Astrocyte (in vitro differentiated cells and primary cell): ENCODE data around the gene MAP6D1. TPM values are rescaled to one million over a fixed set of nuclear protein-coding genes. Genes with fewer than 3 reads are reported as not detected.

ENCODE experiments used
- DNase-seq: peaks from one replicate; pipeline ENCODE4 v3.0.0-alpha.2; 2010; ENCODE audit warnings: low read depth
- FAIRE-seq: peaks from 2 replicates; lab custom pipeline; 2011; peaks lifted over from hg19 to GRCh38; lab: Jason Lieb, UNC
- H2AFZ ChIP-seq: 2 replicates; pipeline ENCODE4 v1.6.0; 2012; ENCODE audit warnings: low read depth, low read length, inconsistent platforms
- H3K27ac ChIP-seq: 2 replicates; pipeline ENCODE4 v1.5.1; 2011; ENCODE audit warnings: low read depth, low read length, inconsistent platforms
- H3K27me3 ChIP-seq: 2 replicates; pipeline ENCODE4 v1.6.0; 2011; ENCODE audit warnings: low read length, inconsistent platforms; ENCODE audit not compliant: insufficient read depth
- H3K36me3 ChIP-seq: 2 replicates; pipeline ENCODE4 v1.5.1; 2011; ENCODE audit warnings: low read length, inconsistent platforms; ENCODE audit not compliant: insufficient read depth
- H3K4me1 ChIP-seq: 2 replicates; pipeline ENCODE4 v1.5.1; 2011; ENCODE audit warnings: low read length, inconsistent platforms; ENCODE audit not compliant: insufficient read depth
- H3K4me2 ChIP-seq: 2 replicates; pipeline ENCODE4 v1.6.0; 2012; ENCODE audit warnings: low read length, inconsistent platforms
- H3K4me3 ChIP-seq: 2 replicates; pipeline ENCODE4 v1.5.1; 2011; ENCODE audit warnings: low read depth, mild to moderate bottlenecking, low read length, inconsistent platforms; ENCODE audit not compliant: insufficient read depth
- H3K79me2 ChIP-seq: 2 replicates; pipeline ENCODE4 v1.6.0; 2012; ENCODE audit warnings: mild to moderate bottlenecking, low read length, inconsistent platforms; ENCODE audit not compliant: insufficient read depth
- H3K9ac ChIP-seq: 2 replicates; pipeline ENCODE4 v1.6.0; 2012; ENCODE audit warnings: mild to moderate bottlenecking, low read length, inconsistent platforms
- H3K9me3 ChIP-seq: 2 replicates; pipeline ENCODE4 v1.5.1; 2012; ENCODE audit warnings: low read depth, mild to moderate bottlenecking, low read length, inconsistent platforms; ENCODE audit not compliant: insufficient read depth
- H4K20me1 ChIP-seq: 2 replicates; pipeline ENCODE4 v1.6.0; 2012; ENCODE audit warnings: low read length, inconsistent platforms; ENCODE audit not compliant: insufficient read depth
- H3K27ac Mint-ChIP-seq: one replicate; pipeline ENCODE4 v1.8.0; 2021; ENCODE audit warnings: mild to moderate bottlenecking, mixed read lengths; ENCODE audit not compliant: unreplicated experiment
- H3K27me3 Mint-ChIP-seq: one replicate; pipeline ENCODE4 v1.8.0; 2021; ENCODE audit warnings: low read depth, mixed read lengths; ENCODE audit not compliant: unreplicated experiment
- H3K36me3 Mint-ChIP-seq: one replicate; pipeline ENCODE4 v1.8.0; 2021; ENCODE audit warnings: low read depth, mixed read lengths; ENCODE audit not compliant: unreplicated experiment
- H3K4me1 Mint-ChIP-seq: one replicate; pipeline ENCODE4 v1.8.0; 2021; ENCODE audit warnings: low read depth, mixed read lengths; ENCODE audit not compliant: unreplicated experiment
- H3K4me3 Mint-ChIP-seq: one replicate; pipeline ENCODE4 v1.8.0; 2021; ENCODE audit warnings: mild to moderate bottlenecking, moderate library complexity, mixed read lengths; ENCODE audit not compliant: unreplicated experiment
- H3K9me3 Mint-ChIP-seq: one replicate; pipeline ENCODE4 v1.8.0; 2021; ENCODE audit warnings: mild to moderate bottlenecking, mixed read lengths; ENCODE audit not compliant: unreplicated experiment
- EZH2 ChIP-seq: IDR thresholded peaks from 2 replicates; pipeline ENCODE4 v1.6.1; 2012; ENCODE audit warnings: mild to moderate bottlenecking, low read length, inconsistent platforms; ENCODE audit not compliant: insufficient read depth
- total RNA-seq: library from RNA; stranded (reverse); gene quantifications from 2 replicates; pipeline ENCODE4 v1.2.1, GENCODE V29; 2021
- TF ChIP-seq, protein P1 (sequence below): IDR thresholded peaks from 2 replicates; pipeline ENCODE4 v1.5.1; 2011; ENCODE audit warnings: low read depth, mild to moderate bottlenecking, inconsistent platforms, low read length, moderate library complexity; ENCODE audit not compliant: insufficient read depth

Gene MAP6D1
- total RNA-seq, 1 donor from 2014 or later, result 4.6 TPM

DNA sequence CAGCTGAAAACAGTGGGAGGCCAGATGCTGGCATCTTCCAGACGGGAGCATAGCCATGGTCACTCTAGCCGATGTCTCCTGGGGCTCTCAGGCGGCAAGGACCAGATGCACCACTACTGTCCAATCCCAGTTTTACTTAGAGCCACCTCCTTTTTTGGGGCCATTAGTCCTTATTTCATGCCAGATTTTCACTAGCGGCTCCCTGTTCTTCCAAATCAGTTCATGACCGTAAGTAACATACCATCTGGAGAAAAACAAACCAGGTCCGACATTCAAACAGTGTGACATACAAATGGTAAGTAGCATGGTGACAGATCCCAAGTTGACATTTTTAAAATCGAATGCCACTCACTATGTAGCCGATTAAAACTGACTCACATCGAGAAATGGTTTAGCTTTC lies 4.1 kb upstream of the MAP6D1 start:
- no peak for TF ChIP-seq EZH2
- TF ChIP-seq, protein P1, sequence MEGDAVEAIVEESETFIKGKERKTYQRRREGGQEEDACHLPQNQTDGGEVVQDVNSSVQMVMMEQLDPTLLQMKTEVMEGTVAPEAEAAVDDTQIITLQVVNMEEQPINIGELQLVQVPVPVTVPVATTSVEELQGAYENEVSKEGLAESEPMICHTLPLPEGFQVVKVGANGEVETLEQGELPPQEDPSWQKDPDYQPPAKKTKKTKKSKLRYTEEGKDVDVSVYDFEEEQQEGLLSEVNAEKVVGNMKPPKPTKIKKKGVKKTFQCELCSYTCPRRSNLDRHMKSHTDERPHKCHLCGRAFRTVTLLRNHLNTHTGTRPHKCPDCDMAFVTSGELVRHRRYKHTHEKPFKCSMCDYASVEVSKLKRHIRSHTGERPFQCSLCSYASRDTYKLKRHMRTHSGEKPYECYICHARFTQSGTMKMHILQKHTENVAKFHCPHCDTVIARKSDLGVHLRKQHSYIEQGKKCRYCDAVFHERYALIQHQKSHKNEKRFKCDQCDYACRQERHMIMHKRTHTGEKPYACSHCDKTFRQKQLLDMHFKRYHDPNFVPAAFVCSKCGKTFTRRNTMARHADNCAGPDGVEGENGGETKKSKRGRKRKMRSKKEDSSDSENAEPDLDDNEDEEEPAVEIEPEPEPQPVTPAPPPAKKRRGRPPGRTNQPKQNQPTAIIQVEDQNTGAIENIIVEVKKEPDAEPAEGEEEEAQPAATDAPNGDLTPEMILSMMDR, result no peak
- DNase-seq (no peak), FAIRE-seq (no peak)
- Histone ChIP-seq H3K9me3 (no peaks in the 10 kb centered on the region), H2AFZ (no peak overlapping the region), H3K27me3 (no peaks in the 10 kb centered on the region), H3K9ac (no peak overlapping the region), H4K20me1 (peaks cover 12% of the 10 kb centered on the region), H3K79me2 (no peaks in the 10 kb centered on the region), H3K4me3 (no peak overlapping the region), H3K4me1 (peaks cover 2% of the 10 kb centered on the region), H3K27ac (no peak overlapping the region), H3K36me3 (peaks cover 10% of the 10 kb centered on the region), H3K4me2 (no peak overlapping the region)
- no peak overlapping the region for H3K27ac Mint-ChIP-seq
- H3K36me3 Mint-ChIP-seq, result peaks cover 9% of the 10 kb centered on the region
- H3K9me3 Mint-ChIP-seq, result no peaks in the 10 kb centered on the region
- no peaks in the 10 kb centered on the region for H3K27me3 Mint-ChIP-seq
- no peaks in the 10 kb centered on the region for H3K4me1 Mint-ChIP-seq
- H3K4me3 Mint-ChIP-seq, result no peak overlapping the region

DNA sequence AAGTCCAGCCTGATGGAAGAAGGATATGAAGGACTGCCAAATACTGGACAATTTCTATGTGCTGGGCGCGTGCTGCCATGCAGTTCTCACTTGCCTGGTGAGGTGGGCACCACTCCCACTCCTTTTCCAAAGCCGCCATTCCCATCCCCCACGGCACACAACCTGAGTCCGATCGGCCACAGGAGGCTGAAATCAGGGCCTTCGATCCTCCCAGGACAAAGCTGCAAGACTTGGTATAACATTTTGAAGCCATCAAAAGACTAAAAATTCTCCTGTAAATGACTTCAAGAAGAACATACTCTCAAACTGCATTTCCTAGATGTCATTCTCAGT lies 3.1 kb upstream of the MAP6D1 start:
- H3K27me3 ChIP-seq, result no peaks in the 10 kb centered on the region
- H2AFZ ChIP-seq, result no peak overlapping the region
- H3K27ac ChIP-seq, result no peak overlapping the region
- H3K4me3 ChIP-seq, result no peak overlapping the region
- no peaks in the 10 kb centered on the region for H3K9me3 Mint-ChIP-seq
- H3K27ac Mint-ChIP-seq, result no peak overlapping the region
- H3K4me3 Mint-ChIP-seq, result no peak overlapping the region
- H3K79me2 ChIP-seq, result no peaks in the 10 kb centered on the region
- peaks cover 16% of the 10 kb centered on the region for H4K20me1 ChIP-seq
- H3K4me1 Mint-ChIP-seq, result peaks cover 4% of the 10 kb centered on the region
- peaks cover 9% of the 10 kb centered on the region for H3K36me3 Mint-ChIP-seq
- TF ChIP-seq, protein P1, result no peak
- no peak for TF ChIP-seq EZH2
- H3K4me1 ChIP-seq, result peaks cover 9% of the 10 kb centered on the region
- no peak for DNase-seq
- H3K27me3 Mint-ChIP-seq, result no peaks in the 10 kb centered on the region
- no peak overlapping the region for H3K9ac ChIP-seq
- no peak for FAIRE-seq
- no peak overlapping the region for H3K4me2 ChIP-seq
- H3K36me3 ChIP-seq, result peaks cover 8% of the 10 kb centered on the region
- no peaks in the 10 kb centered on the region for H3K9me3 ChIP-seq

DNA sequence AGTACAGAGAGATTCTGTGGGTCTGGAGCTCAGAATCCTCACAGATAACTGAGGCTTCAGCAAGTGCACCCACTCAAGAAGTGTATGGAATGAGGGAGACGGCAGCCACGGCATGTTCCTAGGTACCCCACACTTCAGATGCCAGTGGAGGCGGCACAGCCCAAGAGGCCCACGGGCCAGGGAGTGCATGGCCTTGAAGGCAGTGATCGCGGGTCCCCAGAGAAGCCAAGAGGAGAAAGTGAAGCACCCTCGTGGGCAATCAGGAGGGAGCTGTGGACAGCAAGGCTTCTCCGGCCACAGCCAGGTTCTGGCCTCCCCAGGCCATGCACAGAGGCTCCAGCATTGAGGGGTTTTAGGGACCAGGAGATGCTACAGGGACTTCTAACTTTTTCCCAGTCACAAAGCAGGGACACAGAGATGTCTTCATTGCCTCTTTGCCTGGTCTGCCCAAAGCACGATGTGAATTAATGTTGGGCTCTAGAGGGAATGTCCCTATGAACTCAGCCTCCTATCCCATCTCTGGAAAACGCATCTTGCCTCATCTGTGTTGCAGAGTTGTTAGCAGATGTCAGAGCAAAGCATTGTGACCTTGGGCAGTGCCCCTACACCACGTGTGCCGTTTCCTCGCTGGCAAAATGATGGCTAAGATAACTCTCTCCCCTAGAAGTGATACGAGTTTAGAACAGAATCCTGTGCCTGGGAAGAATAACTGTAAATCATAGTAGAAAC lies 2.6 kb upstream of the MAP6D1 start:
- H3K27me3 Mint-ChIP-seq, result no peaks in the 10 kb centered on the region
- TF ChIP-seq, protein P1, result no peak
- TF ChIP-seq EZH2, result no peak
- H3K79me2 ChIP-seq, result no peaks in the 10 kb centered on the region
- no peak for DNase-seq
- no peak overlapping the region for H3K27ac Mint-ChIP-seq
- peaks cover 4% of the 10 kb centered on the region for H3K4me1 Mint-ChIP-seq
- no peaks in the 10 kb centered on the region for H3K9me3 ChIP-seq
- H3K27ac ChIP-seq, result no peak overlapping the region
- H3K4me3 Mint-ChIP-seq, result no peak overlapping the region
- no peak for FAIRE-seq
- peaks cover 13% of the 10 kb centered on the region for H4K20me1 ChIP-seq
- H3K36me3 ChIP-seq, result peaks cover 5% of the 10 kb centered on the region
- no peaks in the 10 kb centered on the region for H3K9me3 Mint-ChIP-seq
- no peak overlapping the region for H2AFZ ChIP-seq
- H3K4me1 ChIP-seq, result peaks cover 9% of the 10 kb centered on the region
- H3K9ac ChIP-seq, result no peak overlapping the region
- no peak overlapping the region for H3K4me3 ChIP-seq
- H3K4me2 ChIP-seq, result no peak overlapping the region
- no peaks in the 10 kb centered on the region for H3K27me3 ChIP-seq
- H3K36me3 Mint-ChIP-seq, result peaks cover 9% of the 10 kb centered on the region
